Measurements from ENCODE around the gene MAL. TPM values are rescaled to one million over a fixed set of nuclear protein-coding genes. Genes with fewer than 3 reads are reported as not detected.

MAL gene
- total and polyA plus RNA-seq, 2 of the 4 experiments (the other 2 are of a cell fraction): not detected

DNA sequence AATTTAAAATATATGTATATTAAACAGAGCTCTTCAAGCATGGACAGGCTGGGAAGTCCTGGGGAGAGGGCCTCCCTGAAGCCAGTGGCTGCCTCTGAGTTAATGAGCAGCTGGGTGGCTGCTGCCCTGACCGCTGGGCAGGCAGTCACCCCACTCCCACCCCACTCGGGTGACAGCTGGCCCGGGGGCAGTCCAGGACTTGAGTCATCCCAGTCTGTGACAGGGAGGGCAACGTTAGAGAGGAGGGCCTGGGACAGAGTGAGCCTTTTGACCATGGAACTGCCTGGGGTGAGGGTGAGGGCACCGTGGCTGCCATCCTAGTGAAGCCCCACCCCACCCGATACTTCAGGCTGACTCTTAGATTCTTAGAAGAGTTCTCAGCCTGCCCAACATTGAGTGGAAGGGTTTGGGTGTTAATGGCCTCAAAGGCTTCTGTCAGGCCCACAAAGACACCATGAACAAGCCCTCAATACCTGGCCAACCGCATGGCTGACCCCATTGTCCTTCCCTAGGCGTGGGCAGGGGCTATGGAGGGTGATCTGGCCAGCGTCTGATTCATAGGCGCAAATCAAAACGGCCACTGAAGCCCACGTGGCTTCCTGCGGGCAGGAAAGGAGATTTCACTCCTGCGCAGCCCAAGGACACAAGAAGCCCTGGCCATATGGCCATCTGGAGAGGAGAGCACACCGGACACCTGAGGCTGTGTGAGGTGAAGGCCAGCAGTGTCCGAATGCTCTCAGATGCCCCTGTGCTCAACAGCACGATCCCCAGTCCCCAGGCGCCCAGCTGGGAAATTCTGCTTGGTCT is 48.6 kb downstream of the MAL start:
- Histone ChIP-seq H2BK120ac (ENCODE audit: low read depth, low read length) (no peak overlapping the region), H3K14ac (replicated peaks; ENCODE audit: low read depth, low read length) (no peak overlapping the region), H4K91ac (ENCODE audit: insufficient read depth, low read depth, low read length) (no peak overlapping the region), H3K9me1 (ENCODE audit: insufficient read depth, low read length) (no peaks in the 10 kb centered on the region), H3K79me1 (ENCODE audit: low read depth in 1 of 2, low read length in 2 of 2) (no peaks in the 10 kb centered on the region), H3K9me3 (ENCODE audit: control insufficient read depth, insufficient read depth, low read length) (no peaks in the 10 kb centered on the region), H3K4me3 (ENCODE audit: insufficient read depth, low read depth, low read length) (no peak overlapping the region), H3K36me3 (ENCODE audit: control insufficient read depth, insufficient read depth, low read length) (no peaks in the 10 kb centered on the region), H2BK5ac (ENCODE audit: low read depth, low read length, poor library complexity, severe bottlenecking) (no peak overlapping the region), H3K27ac (ENCODE audit: insufficient read depth, low read length) (no peak overlapping the region), H4K20me1 (ENCODE audit: insufficient read depth, low read length) (no peaks in the 10 kb centered on the region), H4K8ac (ENCODE audit: low read depth in 2 of 2, low read length in 2 of 2) (no peak overlapping the region), H2AK5ac (ENCODE audit: low read depth, low read length) (no peak overlapping the region), H3K56ac (ENCODE audit: extremely low read depth, insufficient read depth, low read length) (no peak overlapping the region), H3K4me1 (ENCODE audit: control insufficient read depth, insufficient read depth, low read length) (no peaks in the 10 kb centered on the region), H2AK9ac (replicated peaks; ENCODE audit: low read depth, low read length, poor library complexity) (no peak overlapping the region), H3K9ac (ENCODE audit: low read depth, low read length) (no peak overlapping the region), H3K27me3 (ENCODE audit: control insufficient read depth, insufficient read depth, low read length) (peaks cover 51% of the 10 kb centered on the region), H2BK20ac (ENCODE audit: low read depth, low read length) (no peak overlapping the region), H2AFZ (replicated peaks; ENCODE audit: low read length, poor library complexity) (no peak overlapping the region), H3K4ac (ENCODE audit: low read depth, low read length) (no peak overlapping the region), H2BK15ac (ENCODE audit: low read depth, low read length) (no peak overlapping the region), H4K5ac (ENCODE audit: low read depth, low read length) (no peak overlapping the region), H3K4me2 (ENCODE audit: low read depth, low read length) (no peak overlapping the region), H3K23ac (ENCODE audit: low read depth, low read length) (no peak overlapping the region), H3K18ac (ENCODE audit: low read depth, low read length) (no peak overlapping the region)
- intact Hi-C loops (cut with micrococcal nuclease) (no loop called here), in situ Hi-C loops (cut with MboI; ENCODE audit: low sequenced_read_pairs) (no loop called here), dilution Hi-C loops (cut with HindIII; ENCODE audit: low sequenced_read_pairs, unreplicated experiment) (no loop called here)
- CTCF ChIA-PET: interaction anchor here (0.6 kb wide), 1 partner anchor 10 kb away, joined by 3 read pairs; no protein-coding TSS in a partner anchor
- DNase-seq (no peak), ATAC-seq (ENCODE audit: low read depth) (no peak)
- no TSS peak for BruUV-seq (replicated peaks)
- POLR2A ChIA-PET (ENCODE audit: unreplicated experiment): no interaction called here
- WGBS, 2 experiments (ENCODE audit: extremely low coverage in 2 of 2, insufficient read length in 1 of 2): 92% methylated on average over 2 of the region's 18 CpGs; no CpG with 5 or more reads in 1 of the 2 experiments
- TF ChIP-seq, protein P1, sequence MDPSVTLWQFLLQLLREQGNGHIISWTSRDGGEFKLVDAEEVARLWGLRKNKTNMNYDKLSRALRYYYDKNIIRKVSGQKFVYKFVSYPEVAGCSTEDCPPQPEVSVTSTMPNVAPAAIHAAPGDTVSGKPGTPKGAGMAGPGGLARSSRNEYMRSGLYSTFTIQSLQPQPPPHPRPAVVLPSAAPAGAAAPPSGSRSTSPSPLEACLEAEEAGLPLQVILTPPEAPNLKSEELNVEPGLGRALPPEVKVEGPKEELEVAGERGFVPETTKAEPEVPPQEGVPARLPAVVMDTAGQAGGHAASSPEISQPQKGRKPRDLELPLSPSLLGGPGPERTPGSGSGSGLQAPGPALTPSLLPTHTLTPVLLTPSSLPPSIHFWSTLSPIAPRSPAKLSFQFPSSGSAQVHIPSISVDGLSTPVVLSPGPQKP (IDR thresholded peaks at IDR 0.05; ENCODE audit: borderline replicate concordance, low read depth, low read length): no peak
- no peak for TF ChIP-seq POLR2A (IDR thresholded peaks at IDR 0.05; ENCODE audit: low read depth, low read length)
- TF ChIP-seq CEBPB (IDR thresholded peaks at IDR 0.05; ENCODE audit: low read depth, low read length): no peak
- TF ChIP-seq, protein P2, sequence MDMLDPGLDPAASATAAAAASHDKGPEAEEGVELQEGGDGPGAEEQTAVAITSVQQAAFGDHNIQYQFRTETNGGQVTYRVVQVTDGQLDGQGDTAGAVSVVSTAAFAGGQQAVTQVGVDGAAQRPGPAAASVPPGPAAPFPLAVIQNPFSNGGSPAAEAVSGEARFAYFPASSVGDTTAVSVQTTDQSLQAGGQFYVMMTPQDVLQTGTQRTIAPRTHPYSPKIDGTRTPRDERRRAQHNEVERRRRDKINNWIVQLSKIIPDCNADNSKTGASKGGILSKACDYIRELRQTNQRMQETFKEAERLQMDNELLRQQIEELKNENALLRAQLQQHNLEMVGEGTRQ (IDR thresholded peaks at IDR 0.05; ENCODE audit: low read depth, low read length): no peak
- no peak for TF ChIP-seq BHLHE40 (IDR thresholded peaks at IDR 0.05; ENCODE audit: low read depth, low read length)
- TF ChIP-seq RCOR1 (IDR thresholded peaks at IDR 0.05; ENCODE audit: insufficient replicate concordance, low read length): no peak
- TF ChIP-seq RFX5 (IDR thresholded peaks at IDR 0.05; ENCODE audit: low read depth, low read length): no peak
- TF ChIP-seq MAFK (IDR thresholded peaks at IDR 0.05; ENCODE audit: low read depth, low read length): no peak
- TF ChIP-seq CHD1 (IDR thresholded peaks at IDR 0.05; ENCODE audit: low read depth, low read length): no peak
- no peak for TF ChIP-seq MXI1 (IDR thresholded peaks at IDR 0.05; ENCODE audit: borderline replicate concordance, low read depth, low read length)
- TF ChIP-seq, protein P3, sequence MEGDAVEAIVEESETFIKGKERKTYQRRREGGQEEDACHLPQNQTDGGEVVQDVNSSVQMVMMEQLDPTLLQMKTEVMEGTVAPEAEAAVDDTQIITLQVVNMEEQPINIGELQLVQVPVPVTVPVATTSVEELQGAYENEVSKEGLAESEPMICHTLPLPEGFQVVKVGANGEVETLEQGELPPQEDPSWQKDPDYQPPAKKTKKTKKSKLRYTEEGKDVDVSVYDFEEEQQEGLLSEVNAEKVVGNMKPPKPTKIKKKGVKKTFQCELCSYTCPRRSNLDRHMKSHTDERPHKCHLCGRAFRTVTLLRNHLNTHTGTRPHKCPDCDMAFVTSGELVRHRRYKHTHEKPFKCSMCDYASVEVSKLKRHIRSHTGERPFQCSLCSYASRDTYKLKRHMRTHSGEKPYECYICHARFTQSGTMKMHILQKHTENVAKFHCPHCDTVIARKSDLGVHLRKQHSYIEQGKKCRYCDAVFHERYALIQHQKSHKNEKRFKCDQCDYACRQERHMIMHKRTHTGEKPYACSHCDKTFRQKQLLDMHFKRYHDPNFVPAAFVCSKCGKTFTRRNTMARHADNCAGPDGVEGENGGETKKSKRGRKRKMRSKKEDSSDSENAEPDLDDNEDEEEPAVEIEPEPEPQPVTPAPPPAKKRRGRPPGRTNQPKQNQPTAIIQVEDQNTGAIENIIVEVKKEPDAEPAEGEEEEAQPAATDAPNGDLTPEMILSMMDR (conservative IDR thresholded peaks at IDR 0.05; ENCODE audit: low read depth, low read length): no peak
- TF ChIP-seq MAZ (IDR thresholded peaks at IDR 0.05; ENCODE audit: borderline replicate concordance, low read depth, low read length): no peak
- TF ChIP-seq RAD21 (IDR thresholded peaks at IDR 0.05; ENCODE audit: low read length): no peak

Data from IMR-90 (cell line).